T-helper 1 cell treated with Interleukin-12 subunit alpha and Interleukin-12 subunit beta and Interleukin-4 antibody, amounts not matched to agents 30 μg/mL and 1 μg/mL, for 36 hours (primary cell): ENCODE results near the gene ZNF778.
A peak's percentile ranks its signal among the peaks of the same experiment; 100 is the strongest.
"Not testable (repeated sequence)": the region's sequence is repeated elsewhere in the genome, so short reads cannot be mapped to it uniquely, and the experiment has no call there.

ENCODE experiments used
- H3K27ac Mint-ChIP-seq: one replicate; pipeline ENCODE4 v1.8.0; 2021; ENCODE audit warnings: mild to moderate bottlenecking, mixed read lengths
- H3K27me3 Mint-ChIP-seq: one replicate; pipeline ENCODE4 v1.8.0; 2021; ENCODE audit warnings: low read depth, mixed read lengths
- H3K36me3 Mint-ChIP-seq: one replicate; pipeline ENCODE4 v1.8.0; 2021; ENCODE audit warnings: low read depth, mixed read lengths
- H3K4me1 Mint-ChIP-seq: one replicate; pipeline ENCODE4 v1.8.0; 2021; ENCODE audit warnings: low read depth, mixed read lengths
- H3K4me3 Mint-ChIP-seq: one replicate; pipeline ENCODE4 v1.8.0; 2021; ENCODE audit warnings: mild to moderate bottlenecking, moderate library complexity, mixed read lengths
- H3K9me3 Mint-ChIP-seq: one replicate; pipeline ENCODE4 v1.8.0; 2021; ENCODE audit warnings: mixed read lengths

Gene ZNF778

GRCh38 chr16:89244264-89244663 lies 26.8 kb downstream of the ZNF778 start:
- H3K9me3 Mint-ChIP-seq, H3K27ac Mint-ChIP-seq, H3K4me3 Mint-ChIP-seq, H3K4me1 Mint-ChIP-seq, H3K27me3 Mint-ChIP-seq, H3K36me3 Mint-ChIP-seq: not testable (repeated sequence)

GRCh38 chr16:89244754-89245153 lies 27.3 kb downstream of the ZNF778 start:
- H3K27me3 Mint-ChIP-seq: no peaks in the 10 kb centered on the region
- H3K4me1 Mint-ChIP-seq: no peaks in the 10 kb centered on the region
- H3K9me3 Mint-ChIP-seq: peaks cover under 1% of the 10 kb centered on the region
- H3K4me3 Mint-ChIP-seq: no peak overlapping the region
- H3K36me3 Mint-ChIP-seq: no peaks in the 10 kb centered on the region
- H3K27ac Mint-ChIP-seq: no peak overlapping the region

DNA sequence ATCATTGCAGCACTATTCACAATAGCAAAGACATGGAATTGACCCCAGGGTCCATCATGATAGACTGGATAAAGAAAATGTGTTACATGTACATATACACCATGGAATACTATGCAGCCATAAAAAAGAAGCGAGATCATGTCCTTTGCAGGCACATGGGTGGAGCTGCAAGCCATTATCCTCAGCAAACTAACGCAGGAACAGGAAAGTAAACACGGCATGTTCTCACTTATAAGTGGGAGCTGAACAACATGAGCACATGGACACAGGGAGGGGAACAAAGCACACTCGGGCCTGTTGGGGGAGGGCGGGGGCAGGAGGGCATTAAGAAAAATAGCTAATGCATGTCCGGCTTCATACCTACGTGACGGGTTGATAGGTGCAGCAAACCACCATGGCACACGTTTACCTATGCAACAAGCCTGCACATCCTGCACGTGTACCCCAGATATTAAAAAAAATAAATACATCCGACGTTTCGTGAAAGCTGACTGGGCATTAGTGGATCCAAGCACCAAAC lies 28.9 kb downstream of the ZNF778 start:
- Mint-ChIP-seq H3K36me3 (peaks cover 3% of the 10 kb centered on the region), H3K27ac (no peak overlapping the region), H3K9me3 (peaks cover 8% of the 10 kb centered on the region), H3K27me3 (no peaks in the 10 kb centered on the region), H3K4me1 (no peaks in the 10 kb centered on the region), H3K4me3 (peak overlapping the region; percentile 42)

GRCh38 chr16:89246903-89247733 lies 29.6 kb downstream of the ZNF778 start:
- H3K27ac Mint-ChIP-seq: no peak overlapping the region
- H3K9me3 Mint-ChIP-seq: peaks cover 8% of the 10 kb centered on the region
- peak overlapping the region; percentile 50 for H3K4me3 Mint-ChIP-seq
- peaks cover 3% of the 10 kb centered on the region for H3K36me3 Mint-ChIP-seq
- H3K4me1 Mint-ChIP-seq: no peaks in the 10 kb centered on the region
- H3K27me3 Mint-ChIP-seq: no peaks in the 10 kb centered on the region

- H3K27me3 Mint-ChIP-seq, H3K27ac Mint-ChIP-seq: not testable (repeated sequence)
Observed at GRCh38 chr16:89247734-89248075, 30.2 kb downstream of the ZNF778 start.

DNA sequence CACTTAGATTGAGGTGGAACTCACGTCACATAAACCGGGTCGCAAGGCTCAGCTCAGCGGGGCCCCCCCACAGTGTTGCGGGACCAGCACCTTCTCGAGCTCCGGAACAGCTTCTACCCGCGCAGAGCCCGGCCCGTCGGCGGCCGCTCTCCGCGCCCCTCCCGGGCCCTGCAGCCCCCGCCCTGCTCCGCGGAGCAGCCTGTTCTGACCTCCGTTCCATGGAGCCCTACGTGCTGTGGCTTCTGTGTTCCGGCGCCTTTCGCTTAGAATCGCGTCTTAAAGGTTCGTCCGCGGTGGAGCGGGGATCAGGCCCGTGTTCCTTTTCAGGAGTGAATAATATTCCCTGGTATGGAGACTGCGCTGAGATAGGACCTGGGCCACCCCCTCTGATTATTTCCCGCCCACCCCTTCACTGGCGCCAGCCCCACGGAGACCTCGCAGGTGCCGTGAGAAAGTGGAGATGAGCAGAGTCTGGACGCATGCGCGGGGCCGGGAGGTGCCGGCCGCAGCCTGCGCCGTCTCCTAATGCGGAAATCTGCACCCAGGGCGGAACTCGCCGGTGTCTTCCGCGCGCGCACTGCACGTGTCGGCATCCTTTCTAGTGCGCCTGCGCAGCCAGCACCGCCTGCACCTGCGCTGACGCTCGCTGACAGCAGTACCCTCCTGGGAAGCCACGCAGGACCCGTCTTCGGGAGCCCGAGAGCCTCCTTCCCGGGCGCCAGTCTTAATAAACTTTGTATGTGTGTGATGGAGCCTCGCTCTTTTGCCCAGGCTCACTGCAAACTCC lies 30.9 kb downstream of the ZNF778 start:
- H3K9me3 Mint-ChIP-seq: peaks cover 8% of the 10 kb centered on the region
- no peaks in the 10 kb centered on the region for H3K27me3 Mint-ChIP-seq
- peaks cover 3% of the 10 kb centered on the region for H3K36me3 Mint-ChIP-seq
- no peak overlapping the region for H3K27ac Mint-ChIP-seq
- no peaks in the 10 kb centered on the region for H3K4me1 Mint-ChIP-seq
- peak overlapping the region; percentile 51 for H3K4me3 Mint-ChIP-seq

More at GRCh38 chr16:89247734-89248075, 30.2 kb downstream of the ZNF778 start:
- not testable (repeated sequence) for H3K4me1 Mint-ChIP-seq, H3K9me3 Mint-ChIP-seq, H3K36me3 Mint-ChIP-seq
- peak overlapping the region; percentile 51 for H3K4me3 Mint-ChIP-seq

- Mint-ChIP-seq H3K36me3 (peaks cover 5% of the 10 kb centered on the region), H3K9me3 (peaks cover 8% of the 10 kb centered on the region), H3K27me3 (peaks cover 35% of the 10 kb centered on the region), H3K27ac (no peak overlapping the region), H3K4me1 (peaks cover 11% of the 10 kb centered on the region), H3K4me3 (no peak overlapping the region)
Observed at GRCh38 chr16:89253548-89254287, 36.2 kb downstream of the ZNF778 start.

- H3K4me3 Mint-ChIP-seq: peak overlapping the region; percentile 75
- peaks cover 42% of the 10 kb centered on the region for H3K27me3 Mint-ChIP-seq
- peaks cover 2% of the 10 kb centered on the region for H3K36me3 Mint-ChIP-seq
- H3K4me1 Mint-ChIP-seq: peaks cover 15% of the 10 kb centered on the region
- H3K27ac Mint-ChIP-seq: peak overlapping the region; percentile 15
- H3K9me3 Mint-ChIP-seq: no peaks in the 10 kb centered on the region
Observed at GRCh38 chr16:89256651-89257254, 39.2 kb downstream of the ZNF778 start.

GRCh38 chr16:89257281-89257731 lies 39.8 kb downstream of the ZNF778 start:
- Mint-ChIP-seq H3K4me1 (peaks cover 16% of the 10 kb centered on the region), H3K27me3 (peaks cover 42% of the 10 kb centered on the region), H3K27ac (no peak overlapping the region), H3K36me3 (peaks cover 2% of the 10 kb centered on the region), H3K4me3 (peak overlapping the region; percentile 77), H3K9me3 (no peaks in the 10 kb centered on the region)

GRCh38 chr16:89257757-89258465 lies 40.4 kb downstream of the ZNF778 start:
- H3K27ac Mint-ChIP-seq: peak overlapping the region; percentile 66
- peak overlapping the region; percentile 77 for H3K4me3 Mint-ChIP-seq

DNA sequence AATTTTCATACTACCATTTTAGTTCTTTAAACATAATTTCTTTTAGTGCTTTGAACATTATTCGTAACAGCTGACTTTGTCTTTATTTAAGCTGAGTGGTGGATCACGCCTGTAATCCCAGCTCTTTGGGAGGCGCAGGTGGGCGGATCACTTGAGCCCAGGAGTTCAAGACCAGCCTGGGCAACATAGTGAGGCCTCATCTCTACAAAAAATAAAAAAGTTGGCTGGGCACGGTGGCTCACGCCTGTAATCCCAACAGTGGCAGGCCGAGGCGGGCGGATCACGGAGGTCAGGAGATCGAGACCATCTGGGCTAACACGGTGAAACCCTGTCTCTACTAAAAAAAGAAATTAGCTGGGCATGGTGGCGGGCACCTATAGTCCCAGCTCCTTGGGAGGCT lies 42.4 kb downstream of the ZNF778 start:
- not testable (repeated sequence) for H3K36me3 Mint-ChIP-seq, H3K4me3 Mint-ChIP-seq, H3K27ac Mint-ChIP-seq, H3K9me3 Mint-ChIP-seq
- Mint-ChIP-seq H3K27me3 (peaks cover 35% of the 10 kb centered on the region), H3K4me1 (peaks cover 16% of the 10 kb centered on the region)

More at GRCh38 chr16:89257757-89258465, 40.4 kb downstream of the ZNF778 start:
- H3K27me3 Mint-ChIP-seq: peaks cover 42% of the 10 kb centered on the region
- H3K36me3 Mint-ChIP-seq: peaks cover 2% of the 10 kb centered on the region
- peaks cover 16% of the 10 kb centered on the region for H3K4me1 Mint-ChIP-seq
- H3K9me3 Mint-ChIP-seq: no peaks in the 10 kb centered on the region

- peaks cover 9% of the 10 kb centered on the region for H3K4me1 Mint-ChIP-seq
Observed at GRCh38 chr16:89261691-89262563, 44.4 kb downstream of the ZNF778 start.

More at GRCh38 chr16:89261691-89262563, 44.4 kb downstream of the ZNF778 start:
- Mint-ChIP-seq H3K36me3 (peaks cover 2% of the 10 kb centered on the region), H3K4me3 (peak overlapping the region; percentile 37), H3K27me3 (peaks cover 22% of the 10 kb centered on the region), H3K27ac (peak overlapping the region; percentile 69), H3K9me3 (no peaks in the 10 kb centered on the region)
